ENCODE results near the gene IGF2. TPM values are rescaled to one million over a fixed set of nuclear protein-coding genes. Genes with fewer than 3 reads are reported as not detected.

The IGF2 gene
- total and polyA plus RNA-seq, 2 donors (not counting 1 experiment from before 2014, with no cell fraction given) = not detected

GRCh38 chr11:2144544-2145248 lies 5.5 kb upstream of the IGF2 start:
- Histone ChIP-seq H3K9ac (ENCODE audit: low read length) (no peak overlapping the region), H3K4me1 (ENCODE audit: control insufficient read depth in 2 of 2, insufficient read depth in 2 of 2, low read length in 2 of 2) (peaks cover 10 to 28% of the 10 kb centered on the region in 2 donors), H3K4me2 (replicated peaks; ENCODE audit: low read depth, low read length, poor library complexity, severe bottlenecking) (peak overlapping the region; percentile 70), H2AFZ (ENCODE audit: insufficient read depth, low read depth, low read length, poor library complexity, severe bottlenecking) (no peak overlapping the region), H3K27me3 (replicated peaks in 1 of 4; ENCODE audit: control extremely low read depth in 1 of 4, control insufficient read depth in 3 of 4, insufficient read depth in 4 of 4, low read length in 3 of 4) (peaks cover 0 to 72% (median 47%) of the 10 kb centered on the region in 4 experiments), H3K9me3 (ENCODE audit: control extremely low read depth in 1 of 3, control insufficient read depth in 2 of 3, insufficient read depth in 1 of 3, low read length in 2 of 3) (peaks cover 0 to 6% (median 0%) of the 10 kb centered on the region in 3 donors), H3K79me2 (ENCODE audit: control insufficient read depth, insufficient read depth, low read length) (no peaks in the 10 kb centered on the region), H3K36me3 (replicated peaks in 1 of 2; ENCODE audit: control extremely low read depth in 1 of 2, control insufficient read depth in 1 of 2, extremely low read depth in 1 of 2, insufficient read depth in 2 of 2, low read length in 1 of 2) (no peaks in the 10 kb centered on the region), H3K4me3 (ENCODE audit: control extremely low read depth in 1 of 5, extremely low read depth in 1 of 5, insufficient read depth in 1 of 5, low read depth in 2 of 5, low read length in 4 of 5) (no peak overlapping the region), H4K20me1 (ENCODE audit: control insufficient read depth, insufficient read depth, low read length, poor library complexity, severe bottlenecking) (no peaks in the 10 kb centered on the region), H3K27ac (ENCODE audit: low read length in 2 of 2) (no peak overlapping the region)
- Mint-ChIP-seq H3K4me3 (no peak overlapping the region), H3K27ac (no peak overlapping the region), H3K27me3 (peaks cover 60% of the 10 kb centered on the region), H3K9me3 (ENCODE audit: insufficient read depth) (no peaks in the 10 kb centered on the region), H3K4me1 (peaks cover 13% of the 10 kb centered on the region)
- POLR2A ChIA-PET = no interaction called here
- WGBS (ENCODE audit: insufficient coverage) = 8% methylated on average over 16 of the region's 18 CpGs
- DNase-seq (no peak), ATAC-seq (ENCODE audit: low read depth) (no peak)
- CTCF ChIA-PET = interaction anchor here (1.6 to 6.0 kb wide), 2 partner anchors 7 to 451 kb away, joined by 5 to 36 read pairs; no protein-coding TSS in a partner anchor
- no peak for TF ChIP-seq CTCF (IDR thresholded peaks at IDR 0.05)
- TF ChIP-seq EZH2 (IDR thresholded peaks at IDR 0.05; ENCODE audit: borderline replicate concordance, insufficient read depth, low read depth, low read length, poor library complexity, severe bottlenecking) = no peak
- intact Hi-C loops (cut with micrococcal nuclease) = no loop called here

Measured in B cell (primary cell).